Panc1 (cell line): ENCODE results near the gene RGS6. TPM values are rescaled to one million over a fixed set of nuclear protein-coding genes. Genes with fewer than 3 reads are reported as not detected.

Experiments
- ATAC-seq: fragments of 200-7000 bp; cut with Tn5 transposase; 2 replicates; pipeline ENCODE4 v1.9.1; 2020; ENCODE audit warnings: mild to moderate bottlenecking, moderate library complexity
- BruUV-seq: library from RNA; stranded (reverse); fragments of 400-500 nt; replicated peaks from 2 replicates; lab custom pipeline; 2021; lab: Mats Ljungman, UMichigan
- CTCF ChIA-PET: fragments of 300-600 bp; sonication (Branson Sonifier 250); formaldehyde crosslinking; loops from one replicate; lab custom pipeline; 2022; ENCODE audit warnings: antibody characterized with exemption; lab: Charles Lee
- POLR2A ChIA-PET: fragments of 300-600 bp; sonication (Branson Sonifier 250); formaldehyde crosslinking; loops from one replicate; lab custom pipeline; 2022; ENCODE audit warnings: antibody characterized with exemption; lab: Charles Lee
- DNase-seq: peaks from one replicate; pipeline ENCODE4 v3.0.0-alpha.2; 2010; ENCODE audit warnings: low read depth, low spot score
- H3K27ac ChIP-seq: 2 replicates; pipeline ENCODE4 v1.5.1; 2011; ENCODE audit warnings: mild to moderate bottlenecking, low read length, inconsistent platforms
- H3K27me3 ChIP-seq: fragments of 200-500 bp; sonication (Bioruptor generic); 2 replicates; pipeline ENCODE4 v1.6.0; 2014; ENCODE audit warnings: low read length, inconsistent platforms; ENCODE audit not compliant: control insufficient read depth, insufficient read depth
- H3K36me3 ChIP-seq: fragments of 200-500 bp; sonication (Bioruptor generic); 2 replicates; pipeline ENCODE4 v1.5.1; 2014; ENCODE audit warnings: inconsistent platforms, mild to moderate bottlenecking, low read length, moderate library complexity; ENCODE audit not compliant: control insufficient read depth, insufficient read depth
- H3K4me1 ChIP-seq: 2 replicates; pipeline ENCODE4 v1.5.1; 2011; ENCODE audit warnings: inconsistent platforms, mild to moderate bottlenecking, low read length, moderate library complexity; ENCODE audit not compliant: control insufficient read depth, insufficient read depth
- H3K4me3 ChIP-seq, 2 experiments: 2 replicates each; pipeline ENCODE4 v1.5.1; 2011 to 2012; ENCODE audit warnings: low read depth in 2 of 2, low read length in 2 of 2, mild to moderate bottlenecking in 2 of 2, inconsistent platforms in 1 of 2, moderate library complexity in 1 of 2
- H3K9me3 ChIP-seq: fragments of 200-500 bp; sonication (Bioruptor generic); 2 replicates; pipeline ENCODE4 v1.5.1; 2014; ENCODE audit warnings: low read depth, mild to moderate bottlenecking, inconsistent platforms, low read length, moderate library complexity; ENCODE audit not compliant: control insufficient read depth, insufficient read depth
- CTCF ChIP-seq: fragments of 450-650 bp; IDR thresholded peaks from 2 replicates; pipeline ENCODE4 v1.5.1; 2017; ENCODE audit warnings: mild to moderate bottlenecking
- POLR2AphosphoS5 ChIP-seq: IDR thresholded peaks from 2 replicates; pipeline ENCODE4 v1.6.1; 2012; ENCODE audit warnings: mild to moderate bottlenecking, low read depth, low read length, moderate library complexity
- REST ChIP-seq, 2 experiments: IDR thresholded peaks; 2 replicates each; pipeline ENCODE4 v1.6.1; 2011 to 2012; ENCODE audit warnings: low read depth in 2 of 2, control low read depth in 1 of 2, low read length in 1 of 2, mild to moderate bottlenecking in 1 of 2, moderate library complexity in 1 of 2; ENCODE audit not compliant: insufficient read depth in 1 of 2
- SIN3A ChIP-seq: IDR thresholded peaks from 2 replicates; pipeline ENCODE4 v1.6.1; 2012; ENCODE audit warnings: low read depth, mild to moderate bottlenecking, low read length, moderate library complexity, borderline replicate concordance; ENCODE audit not compliant: insufficient read depth
- TCF7L2 ChIP-seq: IDR thresholded peaks from 2 replicates; pipeline ENCODE4 v1.6.1; 2011; ENCODE audit warnings: mild to moderate bottlenecking, low read depth, low read length, inconsistent platforms
- in situ Hi-C: cut with HindIII; loops from 2 replicates; pipeline ENCODE4 v1.10.0; 2016; ENCODE audit warnings: low sequenced_read_pairs, low pct_unique_long_range_greater_than_20kb
- intact Hi-C: fragments of 100-400 bp; cut with micrococcal nuclease; formaldehyde crosslinking; loops from one replicate; pipeline ENCODE4 v1.10.0; 2022; ENCODE audit not compliant: unreplicated experiment
- total RNA-seq: library from RNA; stranded (reverse); gene quantifications from one replicate; pipeline ENCODE4 v1.2.1, GENCODE V29; 2021; ENCODE audit not compliant: unreplicated experiment

The RGS6 gene
- total RNA-seq, 1 experiment from 2014 or later = not detected

- no peak overlapping the region for H3K4me3 ChIP-seq
- DNase-seq (no peak), ATAC-seq (no peak)
- no peaks in the 10 kb centered on the region for H3K4me1 ChIP-seq
- H3K27ac ChIP-seq = no peak overlapping the region
- no peaks in the 10 kb centered on the region for H3K36me3 ChIP-seq
- TF ChIP-seq SIN3A (no peak), POLR2AphosphoS5 (no peak), REST (IDR thresholded peaks at IDR 0.05; ENCODE audit: insufficient read depth in 1 of 2, low read depth in 2 of 2, low read length in 1 of 2) (no peak), TCF7L2 (no peak), CTCF (no peak)
- no peaks in the 10 kb centered on the region for H3K9me3 ChIP-seq
- intact Hi-C loops (no loop called here), in situ Hi-C loops (no loop called here)
- ChIA-PET CTCF (no interaction called here), POLR2A (no interaction called here)
- no TSS peak for BruUV-seq
- H3K27me3 ChIP-seq = no peaks in the 10 kb centered on the region
These were observed 53.4 kb downstream of the RGS6 start for GRCh38 chr14:71985538-71986189.

- Histone ChIP-seq H3K27me3 (no peaks in the 10 kb centered on the region), H3K36me3 (no peaks in the 10 kb centered on the region), H3K9me3 (no peaks in the 10 kb centered on the region), H3K4me3 (no peak overlapping the region), H3K27ac (no peak overlapping the region), H3K4me1 (no peaks in the 10 kb centered on the region)
- ChIA-PET POLR2A (no interaction called here), CTCF (no interaction called here)
- TF ChIP-seq CTCF (no peak), POLR2AphosphoS5 (no peak), REST (IDR thresholded peaks at IDR 0.05; ENCODE audit: insufficient read depth in 1 of 2, low read depth in 2 of 2, low read length in 1 of 2) (no peak), SIN3A (no peak), TCF7L2 (no peak)
- ATAC-seq (no peak), DNase-seq (no peak)
- in situ Hi-C loops = no loop called here
- intact Hi-C loops = no loop called here
- BruUV-seq = no TSS peak
These were observed 56.2 kb downstream of the RGS6 start for GRCh38 chr14:71988476-71988875.
